Measurements from ENCODE around the gene CELF5. TPM values are rescaled to one million over a fixed set of nuclear protein-coding genes. Genes with fewer than 3 reads are reported as not detected.
"Not testable (repeated sequence)": the region's sequence is repeated elsewhere in the genome, so short reads cannot be mapped to it uniquely, and the experiment has no call there.

Gene CELF5
- total RNA-seq, 1 donor from 2014 or later, result 51.6 TPM

DNA sequence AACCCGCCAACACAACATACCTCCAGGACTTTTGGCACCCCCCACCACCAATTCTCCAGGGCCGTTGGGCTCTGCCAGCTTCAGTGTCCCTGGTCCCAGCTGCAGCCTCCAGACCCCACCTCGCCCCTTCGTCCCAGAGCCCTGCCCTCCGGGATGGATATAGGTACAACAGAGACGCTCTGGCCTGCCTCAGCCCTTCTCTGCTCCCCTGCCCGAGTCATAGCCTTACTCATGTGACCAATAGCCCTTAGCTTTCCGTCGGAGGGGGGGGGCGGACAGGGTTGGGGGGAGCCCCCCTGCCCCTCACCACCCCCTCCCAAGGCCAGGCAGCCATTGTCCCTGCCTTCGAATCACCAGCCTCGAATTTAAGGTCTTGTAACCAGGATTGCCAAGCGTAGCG is 71.1 kb downstream of the CELF5 start:
- no peak for DNase-seq

DNA sequence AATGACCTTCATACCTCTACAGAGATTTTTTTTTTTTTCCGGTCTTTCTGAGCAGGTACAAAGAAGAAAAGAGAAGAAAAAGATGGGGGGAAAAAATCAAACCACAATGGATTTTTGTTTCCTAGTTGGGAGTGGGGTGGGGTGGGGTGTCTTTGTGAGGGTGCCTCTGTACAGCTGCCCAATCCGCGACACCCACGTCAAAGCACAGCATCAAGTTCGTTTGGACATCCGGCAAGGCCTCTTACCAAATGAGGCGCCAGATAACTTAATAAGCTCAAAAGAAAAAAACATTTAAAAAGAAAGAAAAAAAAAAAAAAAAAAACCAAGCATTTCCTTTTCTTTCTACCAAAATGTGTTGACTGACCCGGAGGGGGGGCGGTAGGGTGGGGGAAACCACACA is 71.6 kb downstream of the CELF5 start:
- no peak for DNase-seq

DNA sequence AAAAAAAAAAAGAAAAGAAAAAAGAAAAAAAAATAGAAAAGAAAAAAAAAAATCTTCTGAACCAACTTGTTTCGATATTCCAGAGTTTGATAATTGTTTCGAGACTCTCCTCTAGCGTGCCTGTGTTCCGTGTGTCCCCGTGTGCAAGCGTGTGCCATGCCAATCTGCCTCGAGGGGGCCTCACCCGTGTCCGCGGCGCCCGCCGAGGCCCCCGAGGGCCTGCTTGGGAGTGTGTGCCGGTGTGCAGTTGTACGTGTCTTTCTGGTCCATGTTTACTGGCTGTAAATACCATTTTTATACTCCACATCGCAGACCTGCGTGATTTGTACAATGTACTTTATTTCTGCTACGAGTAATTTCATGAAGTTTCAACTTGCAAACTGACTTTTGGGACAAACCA is 72.0 kb downstream of the CELF5 start:
- DNase-seq, result no peak

DNA sequence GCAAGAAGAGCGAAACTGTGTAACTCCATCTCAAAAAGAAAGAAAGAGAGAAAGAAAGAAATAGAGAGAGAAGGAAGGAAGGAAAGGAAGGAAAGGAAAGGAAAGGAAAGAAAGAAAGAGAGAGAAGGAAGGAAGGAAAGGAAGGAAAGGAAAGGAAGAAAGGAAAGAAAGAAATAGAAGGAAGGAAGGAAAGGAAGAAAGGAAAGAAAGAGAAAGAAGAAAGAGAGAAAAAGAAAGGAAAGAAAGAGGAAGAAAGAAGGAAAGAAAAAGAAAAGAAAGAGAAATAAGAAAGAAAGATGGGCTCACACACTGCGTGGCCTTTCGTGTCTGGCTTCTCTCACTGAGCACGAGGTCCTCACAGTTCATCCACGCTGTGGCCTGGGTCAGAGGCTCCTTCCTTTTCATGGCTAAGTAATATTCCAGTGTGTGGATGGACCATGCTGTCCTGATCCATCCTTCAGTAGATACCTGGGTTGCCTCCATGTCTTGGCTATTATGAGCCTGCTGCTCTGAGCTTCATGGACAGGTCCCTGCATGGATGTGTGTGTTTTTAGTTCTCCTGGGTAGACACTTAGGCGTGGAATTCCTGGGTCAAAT is 74.5 kb downstream of the CELF5 start:
- DNase-seq, result no peak

DNA sequence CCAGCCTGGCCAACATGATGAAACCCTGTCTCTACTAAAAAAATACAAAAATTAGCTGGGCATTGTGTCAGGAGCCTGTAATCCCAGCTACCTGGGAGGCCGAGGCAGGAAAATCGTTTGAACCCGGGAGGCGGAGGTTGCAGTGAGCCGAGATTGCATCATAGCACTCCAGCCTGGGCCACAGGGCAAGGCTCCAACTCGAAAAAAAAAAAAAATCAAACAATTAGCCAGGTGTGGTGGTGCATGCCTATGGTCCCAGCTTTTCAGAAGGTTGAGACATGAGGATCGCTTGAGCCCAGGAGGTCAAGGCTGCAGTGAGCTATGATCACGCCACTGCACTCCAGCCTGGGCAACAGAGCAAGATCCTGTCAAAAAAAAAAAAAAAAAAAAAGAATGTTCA is 76.1 kb downstream of the CELF5 start:
- not testable (repeated sequence) for DNase-seq

DNA sequence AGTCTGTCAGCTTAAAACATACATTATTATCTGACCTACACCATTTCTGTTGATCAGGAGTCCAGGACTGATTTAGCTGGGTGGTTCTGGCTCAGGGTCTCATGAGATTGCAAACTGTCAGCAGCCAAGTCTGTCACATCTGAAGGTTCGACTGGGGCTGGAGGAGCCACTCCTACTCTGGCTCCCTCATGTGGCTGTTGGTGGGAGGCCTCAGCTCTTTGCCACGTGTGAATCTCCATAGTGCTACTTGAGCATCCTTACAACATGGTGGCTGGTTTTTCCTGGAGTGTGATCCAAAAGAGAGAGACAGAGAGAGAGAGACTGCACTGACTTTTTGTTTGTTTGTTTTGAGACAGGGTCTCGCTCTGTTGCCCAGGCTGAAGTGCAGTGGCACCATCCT is 78.3 kb downstream of the CELF5 start:
- no peak for DNase-seq

DNA sequence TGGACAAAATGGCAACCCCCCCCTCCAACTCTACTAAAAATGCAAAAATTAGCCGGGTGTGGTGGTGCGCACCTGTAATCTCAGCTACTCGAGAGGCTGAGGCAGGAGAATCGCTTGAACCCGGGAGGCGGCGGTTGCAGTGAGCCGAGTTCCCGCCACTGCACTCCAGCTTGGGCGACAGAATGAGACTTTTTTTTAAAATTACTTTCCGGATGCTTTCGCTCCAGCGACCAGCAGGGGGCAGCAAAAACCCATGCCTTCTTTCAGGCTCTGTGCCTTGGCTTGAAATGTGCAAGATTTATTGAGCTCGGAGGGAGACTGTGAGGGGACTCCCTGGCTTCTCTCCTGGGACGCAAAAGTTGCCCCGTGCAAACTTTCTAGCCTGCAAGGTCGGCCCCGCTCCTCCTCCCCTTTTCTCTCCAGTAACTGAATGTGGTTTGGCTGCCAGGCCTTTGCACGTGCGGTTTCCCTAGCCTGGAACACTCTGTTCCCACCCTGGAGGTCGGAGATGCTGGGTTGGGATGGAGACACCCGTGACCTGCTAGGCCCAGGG is 80.5 kb downstream of the CELF5 start:
- DNase-seq, result peak; percentile 57

DNA sequence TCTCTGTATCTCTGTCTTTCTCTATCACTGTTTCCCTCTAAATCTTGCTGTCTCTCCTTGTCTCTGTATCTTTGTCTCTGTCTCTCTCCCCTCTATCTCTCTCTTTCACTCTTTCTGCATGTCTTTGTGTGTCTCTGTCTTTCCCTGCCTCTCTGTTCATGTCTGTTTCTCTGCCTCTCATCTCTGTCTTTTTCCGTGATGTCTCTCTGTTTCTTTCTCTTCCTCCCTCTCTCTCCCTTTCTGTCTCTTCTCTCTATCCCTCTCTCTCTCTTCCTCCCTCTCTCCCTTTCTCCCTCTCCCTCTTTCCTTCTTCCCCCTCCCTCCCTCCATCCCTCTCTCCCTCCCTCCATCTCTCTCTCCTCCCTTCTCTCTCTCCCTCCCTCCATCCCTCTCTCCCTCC is 85.3 kb downstream of the CELF5 start:
- no peak for DNase-seq

DNA sequence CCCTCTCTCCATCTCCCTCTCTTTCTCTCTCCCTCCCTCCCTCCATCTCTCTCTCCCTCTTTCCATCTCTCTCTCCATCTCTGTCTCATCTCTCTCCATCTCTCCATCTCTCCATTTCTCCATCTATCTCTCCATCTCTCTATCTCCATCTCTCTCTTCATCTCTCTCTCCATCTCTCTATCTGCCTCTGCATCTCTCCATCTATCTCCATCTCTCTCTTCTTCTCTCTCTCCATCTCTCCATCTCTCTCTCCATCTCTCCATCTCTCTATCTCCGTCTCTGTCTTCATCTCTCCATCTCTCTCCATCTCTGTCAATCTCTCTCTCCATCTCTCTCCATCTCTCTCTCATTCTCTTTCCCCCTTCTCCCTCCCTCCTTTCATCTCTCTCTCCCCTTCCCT is 85.8 kb downstream of the CELF5 start:
- no peak for DNase-seq

DNA sequence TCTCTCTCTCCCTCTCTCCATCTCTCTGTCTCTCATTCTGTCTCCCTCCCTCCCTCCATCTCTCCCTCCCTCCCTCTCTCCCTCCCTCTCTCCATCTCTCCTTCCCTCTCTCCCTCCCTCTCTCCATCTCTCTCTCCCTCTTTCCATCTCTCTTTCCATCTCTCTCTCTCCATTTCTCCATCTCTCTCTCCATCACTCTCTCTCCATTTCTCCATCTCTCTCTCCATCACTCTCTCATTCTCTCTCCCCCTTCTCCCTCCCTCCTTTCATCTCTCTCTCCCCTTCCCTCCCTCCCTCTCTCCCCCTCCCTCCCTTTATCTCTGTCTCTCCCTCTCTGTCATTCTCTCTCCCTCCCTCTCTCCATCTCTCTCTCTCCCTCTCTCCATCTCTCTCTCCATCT is 86.2 kb downstream of the CELF5 start:
- no peak for DNase-seq

DNA sequence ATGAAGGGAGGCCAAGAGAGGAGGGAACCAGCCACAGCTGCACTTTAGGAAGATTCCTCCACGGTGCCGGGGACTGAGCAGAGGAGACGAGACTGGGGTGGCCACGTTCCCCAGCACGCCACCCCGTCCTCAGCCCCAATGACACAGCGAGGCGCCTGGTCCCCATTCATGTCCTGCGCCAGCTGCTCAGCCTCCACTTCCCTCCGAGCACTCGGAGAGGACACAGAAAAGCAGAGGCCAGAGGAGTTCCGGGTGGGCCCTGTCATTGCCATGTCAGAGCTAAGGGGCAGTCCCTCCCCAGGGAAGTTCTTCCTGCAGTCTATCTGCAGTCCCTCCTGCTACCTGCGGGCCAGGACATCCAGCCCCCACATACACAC is 88.7 kb downstream of the CELF5 start:
- no peak for DNase-seq

DNA sequence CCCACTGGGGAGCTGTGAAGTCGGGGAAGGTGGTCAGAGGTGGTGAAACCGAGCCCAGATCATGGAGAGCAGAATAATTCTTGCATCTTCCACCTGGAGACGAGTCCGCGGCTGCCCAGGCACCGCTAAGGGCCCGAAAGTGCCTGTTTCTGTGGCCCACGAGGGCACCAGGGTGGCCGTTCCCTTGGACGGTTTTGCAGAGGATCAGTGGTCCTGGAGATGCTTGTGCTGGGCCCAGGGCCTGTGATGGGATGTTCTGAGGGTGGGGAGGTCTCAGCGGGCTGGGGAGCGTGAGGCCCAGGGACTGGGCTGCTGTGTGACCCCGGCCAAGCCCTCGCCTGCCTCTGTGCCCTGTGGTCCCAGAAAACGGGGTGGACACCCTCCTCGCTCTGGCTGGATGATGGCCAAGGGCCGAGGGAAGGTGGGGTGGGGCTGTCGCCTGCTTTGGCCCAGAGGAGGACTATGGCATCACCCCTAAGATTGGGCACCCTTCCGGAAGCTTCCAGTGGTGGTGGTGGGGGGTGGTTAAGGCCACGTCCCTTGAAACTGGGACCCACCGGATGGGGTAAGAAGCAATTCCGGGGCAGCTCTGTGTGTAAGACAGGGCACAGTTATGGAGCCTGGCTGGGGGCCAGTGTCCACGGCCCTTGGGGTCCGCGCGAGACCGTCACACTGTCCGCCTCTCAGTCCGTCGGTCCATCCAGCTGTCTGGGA is 90.7 kb downstream of the CELF5 start:
- DNase-seq, result no peak

DNA sequence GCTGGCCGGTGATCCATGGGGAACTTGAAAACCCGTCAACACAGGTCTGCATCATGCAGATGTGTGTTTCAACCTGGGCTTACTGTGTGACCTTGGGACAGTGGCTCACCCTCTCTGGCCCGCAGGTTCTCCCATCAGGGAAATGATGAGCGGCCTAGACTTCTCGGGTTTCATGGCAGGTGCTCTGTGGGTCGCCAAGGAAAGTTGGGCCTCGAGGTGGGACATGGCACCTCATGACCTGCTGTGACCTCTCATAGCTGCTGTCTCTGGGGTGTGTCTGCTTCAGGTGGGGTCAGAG is 91.2 kb downstream of the CELF5 start:
- DNase-seq, result no peak

DNA sequence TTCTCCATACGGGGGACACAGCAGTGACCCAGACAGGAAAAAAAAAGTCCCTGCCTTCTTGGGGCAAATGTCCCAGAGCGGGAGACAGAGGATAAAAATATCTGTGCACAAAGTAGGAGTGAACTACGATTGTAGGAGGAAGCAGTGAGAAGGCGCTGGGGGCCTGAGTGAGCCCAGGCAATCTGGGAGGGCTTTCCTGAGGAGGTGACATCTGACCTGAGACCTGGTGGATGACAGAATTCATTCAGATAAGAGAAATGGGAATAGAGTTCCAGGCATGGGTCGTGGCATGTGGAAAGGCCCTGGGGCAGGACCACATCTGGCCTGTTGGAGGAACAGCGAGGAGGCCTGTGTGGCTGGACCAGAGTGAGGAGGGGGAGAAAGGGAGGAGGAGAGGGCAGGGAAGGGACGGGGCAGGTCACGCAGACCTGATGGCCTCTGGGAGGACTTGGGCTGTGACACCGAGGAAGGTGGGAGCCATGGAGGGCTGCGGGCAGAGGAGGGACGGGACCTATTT is 91.7 kb downstream of the CELF5 start:
- no peak for DNase-seq

DNA sequence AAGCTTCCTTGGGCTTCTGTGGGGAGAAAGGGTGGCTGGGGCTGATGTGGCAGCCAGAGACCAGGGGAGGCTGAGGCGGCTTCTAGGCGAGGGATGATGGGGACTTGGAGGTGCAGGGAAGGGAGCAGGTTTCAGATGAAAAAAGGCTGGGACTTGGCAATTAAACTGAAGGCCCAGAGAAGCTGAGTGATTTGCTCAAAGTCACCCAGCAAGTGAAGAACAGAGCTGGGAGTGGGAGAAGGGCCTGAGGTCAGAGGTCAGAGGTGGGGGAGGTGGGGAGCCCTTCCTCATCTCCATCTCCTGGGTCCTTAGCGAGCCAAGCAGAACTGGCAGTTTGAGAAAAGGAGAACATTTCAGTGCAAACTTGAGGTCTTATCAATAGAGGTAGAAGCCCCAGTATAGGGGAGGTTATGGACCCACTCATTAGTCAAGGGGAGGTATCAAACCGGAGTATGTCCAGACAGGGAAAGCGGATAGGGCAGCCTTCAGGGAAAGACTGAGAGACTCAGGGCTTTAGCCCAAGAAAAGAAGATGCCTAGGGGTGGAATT is 92.3 kb downstream of the CELF5 start:
- DNase-seq, result no peak

DNA sequence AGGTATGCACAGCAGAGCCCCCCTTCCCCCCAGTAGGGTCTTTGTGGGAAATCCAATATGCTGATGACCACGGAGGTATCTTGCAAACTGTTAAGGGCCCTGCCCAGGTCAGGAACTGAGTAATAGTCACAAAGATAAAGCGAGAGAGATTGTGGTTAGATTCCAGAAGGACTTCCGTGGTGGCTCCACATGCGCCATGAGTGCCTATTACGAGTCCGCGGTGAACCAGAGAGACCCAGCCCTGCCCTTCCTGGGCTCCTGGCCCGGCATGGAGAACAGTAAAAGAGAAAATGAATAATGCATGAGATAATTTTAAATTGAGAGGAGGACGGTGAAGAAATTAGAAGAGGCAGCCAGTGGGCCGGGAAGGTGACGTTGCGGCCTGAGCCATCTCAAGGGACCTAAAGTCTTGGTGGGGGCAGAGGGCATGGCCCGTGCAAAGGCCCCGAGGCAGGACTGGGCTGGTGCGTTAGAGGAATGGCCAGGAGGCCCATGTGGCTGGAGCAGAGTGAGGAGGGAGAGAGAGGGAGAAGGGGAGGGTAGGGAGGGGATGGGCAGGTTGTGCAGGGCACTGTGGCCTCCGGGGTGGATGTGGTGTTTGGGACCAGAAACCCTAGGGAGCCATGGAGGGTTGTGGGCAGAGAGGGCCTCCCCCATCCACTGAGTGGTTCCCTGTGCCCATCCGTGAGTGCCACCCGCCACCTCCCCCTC is 95.3 kb downstream of the CELF5 start:
- no peak for DNase-seq

DNA sequence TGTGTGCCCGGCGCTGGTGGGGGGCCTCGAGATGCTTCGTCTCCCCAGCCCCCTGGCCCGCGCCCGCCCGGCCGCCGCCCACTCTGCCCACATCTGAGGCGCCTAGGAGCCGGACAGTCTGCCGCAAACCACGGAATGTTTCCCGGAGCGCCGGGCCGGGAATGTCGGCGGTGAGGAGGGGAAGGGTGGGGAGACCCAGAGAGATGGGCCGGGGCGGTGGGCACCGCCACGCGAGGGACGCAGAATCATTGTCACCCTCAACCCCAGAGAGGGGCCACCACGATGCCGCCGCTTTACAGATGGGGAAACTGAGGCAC is 95.9 kb downstream of the CELF5 start:
- no peak for DNase-seq

DNA sequence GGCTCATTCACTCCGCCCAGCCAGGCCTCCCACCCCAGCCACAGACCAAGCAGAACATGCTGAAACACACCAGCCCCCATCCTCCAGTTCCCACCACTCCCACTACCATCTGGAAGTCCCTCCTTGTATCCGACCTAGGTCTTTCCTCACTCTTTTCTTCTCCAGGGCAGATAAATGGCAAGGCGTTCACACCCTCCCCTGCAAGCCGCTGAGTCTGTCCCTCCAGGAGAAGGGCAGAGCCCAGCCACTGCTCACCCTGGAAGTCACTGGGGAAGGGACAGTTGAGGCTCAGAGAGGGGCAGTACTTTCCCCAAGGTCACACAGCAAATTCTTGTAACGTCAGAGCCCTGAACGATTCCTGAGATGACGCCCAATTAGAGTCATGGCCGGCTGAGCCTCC is 96.4 kb downstream of the CELF5 start:
- DNase-seq, result no peak

DNA sequence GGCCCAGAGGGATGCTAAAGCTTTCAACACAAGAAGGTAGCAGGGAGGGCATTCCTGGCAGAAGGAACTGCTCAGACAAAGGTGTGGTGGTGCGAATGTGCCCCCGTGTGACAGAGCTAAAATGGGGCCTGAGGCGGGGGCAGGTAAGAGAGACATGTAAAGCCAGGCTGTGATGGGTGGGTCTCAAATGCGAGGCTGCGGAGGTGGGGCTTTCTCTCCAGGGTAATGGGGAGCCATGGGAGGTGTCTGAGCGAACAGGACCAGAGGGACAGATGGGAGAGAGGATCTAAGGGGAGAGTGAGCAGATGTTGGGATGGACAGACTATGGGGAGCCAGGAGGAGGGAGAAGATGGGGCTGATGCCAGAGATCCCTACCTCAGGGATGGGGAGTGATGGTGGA is 97.2 kb downstream of the CELF5 start:
- no peak for DNase-seq

DNA sequence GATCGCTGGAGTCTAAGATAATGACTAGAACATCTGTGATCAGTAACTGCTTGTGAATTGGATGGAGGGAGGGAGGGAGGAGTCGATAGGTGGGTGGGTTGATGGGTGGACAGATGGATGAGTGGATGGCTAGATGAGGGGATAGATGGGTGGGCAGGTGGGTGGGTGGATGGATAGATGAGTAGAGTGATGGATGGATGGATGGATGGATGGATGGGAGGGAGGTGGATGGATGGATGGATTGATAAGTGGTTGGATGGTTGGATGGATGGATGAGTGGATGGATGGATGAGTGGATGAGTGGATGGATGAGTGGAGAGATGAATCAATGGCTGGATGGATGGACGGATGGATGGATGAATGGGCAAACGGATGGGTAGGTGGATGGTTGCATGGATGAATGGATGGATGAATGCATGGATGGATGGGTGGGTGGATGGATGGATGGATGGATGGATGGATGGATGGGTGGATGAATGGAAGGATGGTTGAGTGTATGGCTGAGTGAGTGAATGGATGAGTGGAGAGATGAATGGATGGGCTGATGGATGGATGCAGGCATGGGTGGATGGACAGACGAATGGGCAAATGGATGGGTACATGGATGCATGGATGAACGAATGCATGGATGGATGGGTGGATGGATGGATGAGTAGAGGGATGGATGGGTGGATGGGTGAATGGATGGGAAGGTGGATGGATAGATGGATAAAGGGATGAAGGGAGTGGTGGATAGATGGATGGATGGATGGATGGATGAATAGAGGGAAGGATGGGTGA is 97.9 kb downstream of the CELF5 start:
- DNase-seq, result no peak

DNA sequence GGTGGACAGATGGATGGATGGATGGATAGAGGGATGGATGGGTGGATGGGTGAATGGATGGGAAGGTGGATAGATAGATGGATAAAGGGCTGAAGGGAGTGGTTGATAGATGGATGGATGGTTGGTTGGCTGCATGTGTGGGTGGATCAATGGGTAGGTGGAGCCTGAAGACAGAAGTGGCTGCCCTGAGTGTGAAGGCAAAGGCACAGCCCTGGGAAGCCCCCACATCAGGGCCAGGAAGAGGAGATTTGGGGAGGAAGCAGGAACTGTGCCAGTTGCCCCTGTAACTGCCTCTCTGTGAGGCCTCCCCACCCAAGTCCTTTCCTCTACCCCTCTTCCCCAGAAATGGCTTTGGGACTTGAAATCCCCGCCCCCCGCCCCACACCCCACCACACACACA is 98.6 kb downstream of the CELF5 start:
- no peak for DNase-seq

DNA sequence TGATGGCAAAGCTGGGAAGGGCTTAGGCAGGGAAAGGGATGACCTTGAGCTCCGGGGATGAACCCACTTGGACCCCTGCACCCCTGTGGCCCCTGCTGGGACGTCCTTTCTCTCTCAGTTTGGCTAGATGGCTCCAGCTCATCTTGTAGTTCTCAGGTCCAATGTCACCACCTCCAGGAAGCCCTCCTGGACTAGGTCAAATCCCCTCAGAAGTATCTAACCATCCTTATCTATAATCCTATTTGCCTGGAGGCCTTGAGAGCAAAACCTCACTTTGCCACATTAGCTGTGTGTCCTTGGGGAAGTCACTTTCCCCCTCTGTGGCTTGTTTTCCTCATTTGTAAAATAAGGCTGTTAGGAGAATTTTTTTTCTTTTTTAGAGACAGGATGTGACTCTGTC is 99.2 kb downstream of the CELF5 start:
- no peak for DNase-seq

DNA sequence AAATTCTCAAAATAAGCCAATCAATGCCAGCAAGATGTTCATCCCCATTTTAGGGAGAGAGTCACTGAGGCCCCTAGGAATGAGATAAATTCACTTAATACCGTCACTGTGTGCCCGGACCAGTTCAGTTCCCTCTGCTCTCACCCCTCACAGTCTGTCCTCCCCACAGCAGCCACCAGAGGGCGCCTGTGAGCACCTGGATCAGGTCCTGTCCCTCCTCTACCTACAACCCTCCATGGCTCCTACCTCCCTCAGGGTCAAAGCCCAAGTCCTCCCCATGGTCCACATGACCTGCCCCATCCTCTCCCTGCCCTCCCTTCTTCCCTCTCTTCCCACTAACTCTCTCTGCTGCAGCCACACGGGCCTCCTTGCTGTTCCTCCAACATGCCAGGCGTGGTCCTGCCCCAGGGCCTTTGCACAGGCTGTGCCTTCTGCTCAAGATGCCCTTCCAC is 100.0 kb downstream of the CELF5 start:
- DNase-seq, result no peak
